Measurements from ENCODE around the gene MIAT.

- TF ChIP-seq, protein P1, sequence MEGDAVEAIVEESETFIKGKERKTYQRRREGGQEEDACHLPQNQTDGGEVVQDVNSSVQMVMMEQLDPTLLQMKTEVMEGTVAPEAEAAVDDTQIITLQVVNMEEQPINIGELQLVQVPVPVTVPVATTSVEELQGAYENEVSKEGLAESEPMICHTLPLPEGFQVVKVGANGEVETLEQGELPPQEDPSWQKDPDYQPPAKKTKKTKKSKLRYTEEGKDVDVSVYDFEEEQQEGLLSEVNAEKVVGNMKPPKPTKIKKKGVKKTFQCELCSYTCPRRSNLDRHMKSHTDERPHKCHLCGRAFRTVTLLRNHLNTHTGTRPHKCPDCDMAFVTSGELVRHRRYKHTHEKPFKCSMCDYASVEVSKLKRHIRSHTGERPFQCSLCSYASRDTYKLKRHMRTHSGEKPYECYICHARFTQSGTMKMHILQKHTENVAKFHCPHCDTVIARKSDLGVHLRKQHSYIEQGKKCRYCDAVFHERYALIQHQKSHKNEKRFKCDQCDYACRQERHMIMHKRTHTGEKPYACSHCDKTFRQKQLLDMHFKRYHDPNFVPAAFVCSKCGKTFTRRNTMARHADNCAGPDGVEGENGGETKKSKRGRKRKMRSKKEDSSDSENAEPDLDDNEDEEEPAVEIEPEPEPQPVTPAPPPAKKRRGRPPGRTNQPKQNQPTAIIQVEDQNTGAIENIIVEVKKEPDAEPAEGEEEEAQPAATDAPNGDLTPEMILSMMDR (conservative IDR thresholded peaks at IDR 0.05) = no peak
- no peak for TF ChIP-seq EZH2 (IDR thresholded peaks at IDR 0.05; ENCODE audit: low read depth)
Observed at GRCh38 chr22:26675687-26676268, 18.4 kb downstream of the MIAT start.
